ENCODE results near the gene SLC7A1. TPM values are rescaled to one million over a fixed set of nuclear protein-coding genes. Genes with fewer than 3 reads are reported as not detected.

Gene SLC7A1
- total RNA-seq, 1 donor from 2014 or later = 20.0 TPM

GRCh38 chr13:29577136-29578051 is 18.1 kb downstream of the SLC7A1 start:
- H3K27me3 Mint-ChIP-seq (ENCODE audit: low read depth) = no peaks in the 10 kb centered on the region

GRCh38 chr13:29576581-29576980 is 18.9 kb downstream of the SLC7A1 start:
- no peak overlapping the region for H3K27ac Mint-ChIP-seq

More at GRCh38 chr13:29577136-29578051, 18.1 kb downstream of the SLC7A1 start:
- TF ChIP-seq, protein P1, sequence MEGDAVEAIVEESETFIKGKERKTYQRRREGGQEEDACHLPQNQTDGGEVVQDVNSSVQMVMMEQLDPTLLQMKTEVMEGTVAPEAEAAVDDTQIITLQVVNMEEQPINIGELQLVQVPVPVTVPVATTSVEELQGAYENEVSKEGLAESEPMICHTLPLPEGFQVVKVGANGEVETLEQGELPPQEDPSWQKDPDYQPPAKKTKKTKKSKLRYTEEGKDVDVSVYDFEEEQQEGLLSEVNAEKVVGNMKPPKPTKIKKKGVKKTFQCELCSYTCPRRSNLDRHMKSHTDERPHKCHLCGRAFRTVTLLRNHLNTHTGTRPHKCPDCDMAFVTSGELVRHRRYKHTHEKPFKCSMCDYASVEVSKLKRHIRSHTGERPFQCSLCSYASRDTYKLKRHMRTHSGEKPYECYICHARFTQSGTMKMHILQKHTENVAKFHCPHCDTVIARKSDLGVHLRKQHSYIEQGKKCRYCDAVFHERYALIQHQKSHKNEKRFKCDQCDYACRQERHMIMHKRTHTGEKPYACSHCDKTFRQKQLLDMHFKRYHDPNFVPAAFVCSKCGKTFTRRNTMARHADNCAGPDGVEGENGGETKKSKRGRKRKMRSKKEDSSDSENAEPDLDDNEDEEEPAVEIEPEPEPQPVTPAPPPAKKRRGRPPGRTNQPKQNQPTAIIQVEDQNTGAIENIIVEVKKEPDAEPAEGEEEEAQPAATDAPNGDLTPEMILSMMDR (IDR thresholded peaks at IDR 0.05; ENCODE audit: unreplicated experiment) = no peak
- no peaks in the 10 kb centered on the region for H3K9me3 Mint-ChIP-seq
- peaks cover 7% of the 10 kb centered on the region for H3K36me3 Mint-ChIP-seq
- DNase-seq (ENCODE audit: low spot score in 2 of 2, unreplicated experiment in 2 of 2) = no peak
- no peak overlapping the region for H3K27ac Mint-ChIP-seq
- H3K4me1 Mint-ChIP-seq = no peaks in the 10 kb centered on the region
- H3K4me3 Mint-ChIP-seq = no peak overlapping the region

GRCh38 chr13:29575098-29575497 is 20.4 kb downstream of the SLC7A1 start:
- DNase-seq (ENCODE audit: low spot score in 2 of 2, unreplicated experiment in 2 of 2) = no peak
- H3K4me1 Mint-ChIP-seq = peaks cover 2% of the 10 kb centered on the region
- no peak overlapping the region for H3K4me3 Mint-ChIP-seq
- TF ChIP-seq, protein P1 (IDR thresholded peaks at IDR 0.05; ENCODE audit: unreplicated experiment) = no peak
- H3K27me3 Mint-ChIP-seq (ENCODE audit: low read depth) = no peaks in the 10 kb centered on the region
- H3K9me3 Mint-ChIP-seq = no peaks in the 10 kb centered on the region
- peaks cover 7% of the 10 kb centered on the region for H3K36me3 Mint-ChIP-seq
- no peak overlapping the region for H3K27ac Mint-ChIP-seq

More at GRCh38 chr13:29576581-29576980, 18.9 kb downstream of the SLC7A1 start:
- no peak for DNase-seq (ENCODE audit: low spot score in 2 of 2, unreplicated experiment in 2 of 2)
- no peaks in the 10 kb centered on the region for H3K27me3 Mint-ChIP-seq (ENCODE audit: low read depth)
- H3K9me3 Mint-ChIP-seq = no peaks in the 10 kb centered on the region
- TF ChIP-seq, protein P1 (IDR thresholded peaks at IDR 0.05; ENCODE audit: unreplicated experiment) = no peak
- no peaks in the 10 kb centered on the region for H3K4me1 Mint-ChIP-seq
- peaks cover 7% of the 10 kb centered on the region for H3K36me3 Mint-ChIP-seq
- no peak overlapping the region for H3K4me3 Mint-ChIP-seq

DNA sequence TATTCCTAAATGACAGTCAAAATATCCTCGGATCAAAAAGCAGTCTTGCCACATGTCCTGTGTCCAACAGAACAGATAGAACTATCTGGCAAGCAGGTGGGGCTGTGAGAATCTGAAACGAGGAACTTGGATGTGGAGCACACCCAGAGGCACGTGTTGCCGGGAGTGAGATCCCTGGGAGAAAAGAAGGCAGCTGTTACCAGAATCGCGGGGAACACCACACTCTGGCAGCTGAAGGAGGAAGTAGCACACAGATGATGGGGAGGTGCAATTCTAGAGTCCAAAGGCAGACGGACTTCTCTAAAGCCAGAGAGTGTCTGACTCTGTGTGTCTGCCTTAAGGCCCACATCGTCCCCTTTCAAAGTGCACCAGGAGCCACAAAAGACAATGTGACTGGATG is 22.3 kb downstream of the SLC7A1 start:
- peaks cover 7% of the 10 kb centered on the region for H3K36me3 Mint-ChIP-seq

DNA sequence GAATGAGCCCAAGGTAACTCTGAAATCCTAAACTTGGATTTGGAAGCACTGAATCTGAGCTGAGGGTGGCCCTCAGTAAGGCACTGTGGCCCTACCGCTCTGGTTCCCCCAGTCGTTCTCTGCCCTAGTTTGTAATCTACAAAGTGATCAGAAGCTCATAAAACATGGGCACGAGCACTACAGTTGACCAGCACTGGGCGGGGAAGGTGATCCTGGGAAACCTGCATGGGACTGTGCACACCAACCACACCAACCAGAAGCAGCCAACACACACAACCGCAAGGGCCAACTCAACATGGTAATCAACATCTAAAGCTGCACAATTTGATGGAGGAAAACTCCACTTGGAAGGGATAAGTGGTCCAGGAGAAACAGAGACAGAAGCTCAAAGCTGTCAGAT is 22.9 kb downstream of the SLC7A1 start:
- Mint-ChIP-seq H3K27ac (no peak overlapping the region), H3K27me3 (ENCODE audit: low read depth) (no peaks in the 10 kb centered on the region), H3K9me3 (no peaks in the 10 kb centered on the region), H3K4me3 (no peak overlapping the region), H3K4me1 (peaks cover 27% of the 10 kb centered on the region), H3K36me3 (peaks cover 3% of the 10 kb centered on the region)
- no peak for DNase-seq (ENCODE audit: low spot score in 2 of 2, unreplicated experiment in 2 of 2)
- TF ChIP-seq, protein P1 (IDR thresholded peaks at IDR 0.05; ENCODE audit: unreplicated experiment) = no peak

More for the DNA sequence above, 22.3 kb downstream of the SLC7A1 start:
- H3K9me3 Mint-ChIP-seq = no peaks in the 10 kb centered on the region
- H3K4me3 Mint-ChIP-seq = no peak overlapping the region
- H3K4me1 Mint-ChIP-seq = peaks cover 21% of the 10 kb centered on the region
- no peak overlapping the region for H3K27ac Mint-ChIP-seq
- no peaks in the 10 kb centered on the region for H3K27me3 Mint-ChIP-seq (ENCODE audit: low read depth)
- TF ChIP-seq, protein P1 (IDR thresholded peaks at IDR 0.05; ENCODE audit: unreplicated experiment) = no peak
- DNase-seq (ENCODE audit: low spot score in 2 of 2, unreplicated experiment in 2 of 2) = no peak
